Measurements from ENCODE around the gene NLRP6.

NLRP6 gene

GRCh38 chr11:276219-276618, 2.0 kb upstream of the NLRP6 start:
- Histone ChIP-seq H3K36me3 (replicated peaks; ENCODE audit: low read depth, low read length) (peaks cover 3% of the 10 kb centered on the region), H3K9ac (ENCODE audit: low read length) (no peak overlapping the region), H3K4me2 (ENCODE audit: low read length) (no peak overlapping the region), H2AFZ (ENCODE audit: low read depth, low read length) (no peak overlapping the region), H4K20me1 (ENCODE audit: insufficient read depth, low read length) (no peaks in the 10 kb centered on the region), H3K27me3 (ENCODE audit: low read depth, low read length) (no peaks in the 10 kb centered on the region), H3K4me3 (ENCODE audit: low read length) (no peak overlapping the region), H3K27ac (ENCODE audit: low read length) (no peak overlapping the region), H3K79me2 (ENCODE audit: low read length) (no peaks in the 10 kb centered on the region), H3K4me1 (ENCODE audit: low read length) (peaks cover 10% of the 10 kb centered on the region), H3K9me3 (ENCODE audit: insufficient read depth, low read length) (no peaks in the 10 kb centered on the region)
- TF ChIP-seq EZH2phosphoT487 (IDR thresholded peaks at IDR 0.05; ENCODE audit: low read depth) = no peak
- no peak for TF ChIP-seq CTCF (IDR thresholded peaks at IDR 0.05; ENCODE audit: low read depth, low read length)

- peaks cover 3% of the 10 kb centered on the region for H3K36me3 ChIP-seq (replicated peaks; ENCODE audit: low read depth, low read length)
- no peaks in the 10 kb centered on the region for H3K27me3 ChIP-seq (ENCODE audit: low read depth, low read length)
- H3K4me2 ChIP-seq (ENCODE audit: low read length) = no peak overlapping the region
- no peaks in the 10 kb centered on the region for H3K9me3 ChIP-seq (ENCODE audit: insufficient read depth, low read length)
- no peaks in the 10 kb centered on the region for H3K79me2 ChIP-seq (ENCODE audit: low read length)
- H3K4me3 ChIP-seq (ENCODE audit: low read length) = no peak overlapping the region
- TF ChIP-seq EZH2phosphoT487 (IDR thresholded peaks at IDR 0.05; ENCODE audit: low read depth) (no peak), CTCF (IDR thresholded peaks at IDR 0.05; ENCODE audit: low read depth, low read length) (no peak)
- H3K4me1 ChIP-seq (ENCODE audit: low read length) = peaks cover 10% of the 10 kb centered on the region
- H4K20me1 ChIP-seq (ENCODE audit: insufficient read depth, low read length) = no peaks in the 10 kb centered on the region
- H3K27ac ChIP-seq (ENCODE audit: low read length) = no peak overlapping the region
- H2AFZ ChIP-seq (ENCODE audit: low read depth, low read length) = no peak overlapping the region
- no peak overlapping the region for H3K9ac ChIP-seq (ENCODE audit: low read length)
Observed at GRCh38 chr11:279040-279965, 1.1 kb downstream of the NLRP6 start.

- H3K27me3 ChIP-seq (ENCODE audit: low read depth, low read length) = no peaks in the 10 kb centered on the region
- no peak overlapping the region for H3K4me3 ChIP-seq (ENCODE audit: low read length)
- H3K4me1 ChIP-seq (ENCODE audit: low read length) = peaks cover 3% of the 10 kb centered on the region
Observed at GRCh38 chr11:279966-280705, 1.9 kb downstream of the NLRP6 start.

More at GRCh38 chr11:279966-280705, 1.9 kb downstream of the NLRP6 start:
- Histone ChIP-seq H3K36me3 (replicated peaks; ENCODE audit: low read depth, low read length) (peaks cover 3% of the 10 kb centered on the region), H3K9ac (ENCODE audit: low read length) (no peak overlapping the region), H3K4me2 (ENCODE audit: low read length) (no peak overlapping the region), H3K9me3 (ENCODE audit: insufficient read depth, low read length) (no peaks in the 10 kb centered on the region), H3K79me2 (ENCODE audit: low read length) (no peaks in the 10 kb centered on the region), H4K20me1 (ENCODE audit: insufficient read depth, low read length) (no peaks in the 10 kb centered on the region), H2AFZ (ENCODE audit: low read depth, low read length) (no peak overlapping the region), H3K27ac (ENCODE audit: low read length) (no peak overlapping the region)
- TF ChIP-seq CTCF (IDR thresholded peaks at IDR 0.05; ENCODE audit: low read depth, low read length) = no peak
- no peak for TF ChIP-seq EZH2phosphoT487 (IDR thresholded peaks at IDR 0.05; ENCODE audit: low read depth)

All from OCI-LY3 (cell line).